ENCODE results near the gene PRKCQ. TPM values are rescaled to one million over a fixed set of nuclear protein-coding genes. Genes with fewer than 3 reads are reported as not detected.
"Not testable (repeated sequence)": the region's sequence is repeated elsewhere in the genome, so short reads cannot be mapped to it uniquely, and the experiment has no call there.

Gene PRKCQ
- total RNA-seq, 2 donors from 2014 or later = 0.41 to 0.42 TPM

GRCh38 chr10:6384847-6385246 lies 195.2 kb downstream of the PRKCQ start:
- TF ChIP-seq CTCF (IDR thresholded peaks at IDR 0.05) = no peak
- no peaks in the 10 kb centered on the region for H3K36me3 ChIP-seq
- no peak for ATAC-seq (ENCODE audit: insufficient number of reproducible peaks, low FRiP score, low read depth)

GRCh38 chr10:6384031-6384430 lies 196.0 kb downstream of the PRKCQ start:
- DNase-seq (ENCODE audit: low spot score) (no peak), ATAC-seq (ENCODE audit: insufficient number of reproducible peaks, low FRiP score, low read depth) (no peak)
- Histone ChIP-seq H3K27ac (peak overlapping the region; percentile 70 to 91), H3K36me3 (no peaks in the 10 kb centered on the region), H3K9me3 (no peaks in the 10 kb centered on the region), H3K4me1 (ENCODE audit: control insufficient read depth in 1 of 2, low read depth in 2 of 2) (peaks cover 19 to 30% of the 10 kb centered on the region in 2 donors), H3K4me3 (no peak overlapping the region), H3K27me3 (replicated peaks; ENCODE audit: insufficient read depth) (no peaks in the 10 kb centered on the region)
- TF ChIP-seq CTCF (IDR thresholded peaks at IDR 0.05) = no peak

More at GRCh38 chr10:6384847-6385246, 195.2 kb downstream of the PRKCQ start:
- peaks cover 19 to 30% of the 10 kb centered on the region in 2 donors for H3K4me1 ChIP-seq (ENCODE audit: control insufficient read depth in 1 of 2, low read depth in 2 of 2)
- H3K27me3 ChIP-seq (replicated peaks; ENCODE audit: insufficient read depth) = no peaks in the 10 kb centered on the region
- no peak for DNase-seq (ENCODE audit: low spot score)
- no peak overlapping the region for H3K4me3 ChIP-seq
- H3K9me3 ChIP-seq = no peaks in the 10 kb centered on the region
- H3K27ac ChIP-seq = no peak overlapping the region

GRCh38 chr10:6383096-6383812 lies 196.8 kb downstream of the PRKCQ start:
- H3K27me3 ChIP-seq (replicated peaks; ENCODE audit: insufficient read depth) = no peaks in the 10 kb centered on the region
- no peak for DNase-seq (ENCODE audit: low spot score)
- no peaks in the 10 kb centered on the region for H3K36me3 ChIP-seq
- ATAC-seq (ENCODE audit: insufficient number of reproducible peaks, low FRiP score, low read depth) = peak; percentile 68
- no peaks in the 10 kb centered on the region for H3K9me3 ChIP-seq
- peak overlapping the region; percentile 10 for H3K4me3 ChIP-seq
- no peak for TF ChIP-seq CTCF (IDR thresholded peaks at IDR 0.05)
- peak overlapping the region; percentile 70 to 91 for H3K27ac ChIP-seq
- peaks cover 19 to 30% of the 10 kb centered on the region in 2 donors for H3K4me1 ChIP-seq (ENCODE audit: control insufficient read depth in 1 of 2, low read depth in 2 of 2)

- no peak for DNase-seq (ENCODE audit: low spot score)
- Histone ChIP-seq H3K27ac (peak overlapping the region; percentile 70 to 91), H3K4me3 (peak overlapping the region; percentile 16), H3K36me3 (no peaks in the 10 kb centered on the region), H3K4me1 (ENCODE audit: control insufficient read depth in 1 of 2, low read depth in 2 of 2) (peaks cover 19 to 30% of the 10 kb centered on the region in 2 donors), H3K27me3 (replicated peaks; ENCODE audit: insufficient read depth) (no peaks in the 10 kb centered on the region), H3K9me3 (no peaks in the 10 kb centered on the region)
- TF ChIP-seq CTCF (IDR thresholded peaks at IDR 0.05) = no peak
- ATAC-seq (ENCODE audit: insufficient number of reproducible peaks, low FRiP score, low read depth) = peak; percentile 6
These were observed 198.0 kb downstream of the PRKCQ start for GRCh38 chr10:6382081-6382480.

GRCh38 chr10:6380478-6380877 lies 199.6 kb downstream of the PRKCQ start:
- DNase-seq (ENCODE audit: low spot score); H3K36me3 ChIP-seq; H3K27ac ChIP-seq; H3K4me3 ChIP-seq; H3K9me3 ChIP-seq; H3K27me3 ChIP-seq (replicated peaks; ENCODE audit: insufficient read depth); ATAC-seq (ENCODE audit: insufficient number of reproducible peaks, low FRiP score, low read depth): not testable (repeated sequence)
- H3K4me1 ChIP-seq (ENCODE audit: control insufficient read depth in 1 of 2, low read depth in 2 of 2) = peaks cover 19 to 30% of the 10 kb centered on the region in 2 donors
